Spleen (tissue), 11 donors: ENCODE results near the gene CDC25B. TPM values are rescaled to one million over a fixed set of nuclear protein-coding genes. Genes with fewer than 3 reads are reported as not detected.

Experiments used
- DNase-seq: peaks from one replicate; pipeline ENCODE4 v3.0.0-alpha.2; 2020
- H3K27ac ChIP-seq, 8 donors: fragments of 200-600 bp; sonication (generic) in 7 of 8; 1 replicate in 4 of 8; 2 replicates in 4 of 8; pipeline versions ENCODE4 v1.5.0 to v1.8.0; 2016 to 2021; ENCODE audit warnings: inconsistent platforms in 4 of 8, mild to moderate bottlenecking in 4 of 8, moderate library complexity in 1 of 8
- H3K27me3 ChIP-seq, 7 donors: fragments of 200-600 bp; sonication (generic) in 6 of 7; replicated peaks in 1 of 7; 1 replicate in 4 of 7; 2 replicates in 3 of 7; pipeline versions ENCODE4 v1.5.0 to v1.8.0; 2016 to 2021; ENCODE audit warnings: inconsistent platforms in 3 of 7, mild to moderate bottlenecking in 1 of 7
- H3K36me3 ChIP-seq, 6 donors: fragments of 200-600 bp; sonication (generic) in 5 of 6; 1 replicate in 4 of 6; 2 replicates in 2 of 6; pipeline versions ENCODE4 v1.5.0 to v1.8.0; 2016 to 2021; ENCODE audit warnings: inconsistent platforms in 2 of 6
- H3K4me1 ChIP-seq, 6 donors: fragments of 200-600 bp; sonication (generic) in 5 of 6; 1 replicate in 3 of 6; 2 replicates in 3 of 6; pipeline versions ENCODE4 v1.5.0 to v1.8.0; 2016 to 2021; ENCODE audit warnings: inconsistent platforms in 3 of 6
- H3K4me3 ChIP-seq, 8 donors: fragments of 200-600 bp; sonication (generic) in 7 of 8; 1 replicate in 4 of 8; 2 replicates in 4 of 8; pipeline versions ENCODE4 v1.5.0 to v1.8.0; 2016 to 2021; ENCODE audit warnings: inconsistent platforms in 4 of 8, mild to moderate bottlenecking in 4 of 8, moderate library complexity in 2 of 8
- H3K9me3 ChIP-seq, 8 donors: fragments of 200-600 bp; sonication (generic) in 7 of 8; 1 replicate in 4 of 8; 2 replicates in 4 of 8; pipeline versions ENCODE4 v1.5.0 to v1.8.0; 2016 to 2021; ENCODE audit warnings: inconsistent platforms in 4 of 8
- CTCF ChIP-seq, 11 experiments: fragments of 200-600 bp in 7 of 11; fragments of 450-650 bp in 4 of 11; sonication (generic) in 4 of 11; IDR thresholded peaks in 8 of 11; conservative IDR thresholded peaks in 3 of 11; 1 replicate in 7 of 11; 2 replicates in 4 of 11; pipeline versions ENCODE4 v1.4.0 to v1.8.0; 2016 to 2021; ENCODE audit warnings: antibody characterized with exemption in 11 of 11, inconsistent platforms in 4 of 11, mild to moderate bottlenecking in 1 of 11
- POLR2A ChIP-seq, 3 donors: fragments of 450-650 bp; IDR thresholded peaks; one replicate each; pipeline ENCODE4 v1.5.1; 2017; ENCODE audit warnings: antibody characterized with exemption in 3 of 3, mild to moderate bottlenecking in 1 of 3
- POLR2AphosphoS5 ChIP-seq, 3 donors: sonication (generic); formaldehyde crosslinking; IDR thresholded peaks; one replicate each; pipeline ENCODE4 v1.5.1; 2017; ENCODE audit warnings: antibody characterized with exemption in 3 of 3
- WGBS, 5 donors: extraction: QIAGEN DNeasy Blood & Tissue Kit in 3 of 5; methylation state at CpG; one replicate each; pipeline versions ENCODE4 v1.1.5 to v1.1.7; 2013 to 2018; 5-methylcytosine and 5-hydroxymethylcytosine counted together
- intact Hi-C: fragments of 100-400 bp; cut with DNase I; formaldehyde crosslinking; loops from one replicate; pipeline ENCODE4 v1.15.0; 2023; ENCODE audit warnings: low total_unique reads
- polyA plus RNA-seq, 3 donors: library from polyadenylated mRNA; stranded (reverse); fragments of 200-250 nt; gene quantifications; one replicate each; pipeline ENCODE4 v1.2.1, GENCODE V29; 2013
- total RNA-seq, 7 donors: library from RNA; depleted of rRNA in 3 of 7; stranded (reverse); fragments of >200 nt in 3 of 7; fragmentation: NEBNext Ultra II Directional in 4 of 7; extraction: Animal tissue kit (Norgen Biotek cat#: 25700) in 4 of 7; gene quantifications; one replicate each; pipeline versions ENCODE4 v1.1.0 to v1.2.1, GENCODE V29; 2016 to 2021
- donor health status: healthy with polysubstance abuse.
- donor health status: DM: no; HTN: no; CAD: no; lungs with moderate emphysema.
- donor health status: DM: no; HTN: no; CAD: no.
- donor health status: Bipolar disorder and iron deficiency.
- donor health status: healthy.
- donor health status: DM: no; HTN: no; CAD: no.
- donor health status: DM: yes; HTN: yes; CAD: no.

The CDC25B gene
- total and polyA plus RNA-seq, 10 donors: 22.8 to 67.7 (median 50.9) TPM

GRCh38 chr20:3801299-3801698 lies 5.2 kb downstream of the CDC25B start:
- Histone ChIP-seq H3K27me3 (no peaks in the 10 kb centered on the region), H3K36me3 (peaks cover 0 to 81% (median 56%) of the 10 kb centered on the region in 6 donors), H3K9me3 (no peaks in the 10 kb centered on the region), H3K4me1 (peaks cover 36 to 100% (median 83%) of the 10 kb centered on the region in 6 donors), H3K27ac (peak overlapping the region; percentile 31 to 99 (median 53)), H3K4me3 (no peak overlapping the region)
- intact Hi-C loops: no loop called here
- DNase-seq: peak; percentile 67
- TF ChIP-seq POLR2AphosphoS5 (IDR thresholded peaks at IDR 0.05) (no peak), CTCF (IDR thresholded peaks at IDR 0.05 in 8 of 11, conservative IDR thresholded peaks at IDR 0.05 in 3 of 11) (no peak), POLR2A (IDR thresholded peaks at IDR 0.05) (no peak)
- WGBS, 5 donors: 86 to 94% (median 90%) methylated on average over 4 of the region's 4 CpGs

- intact Hi-C loops: no loop called here
- Histone ChIP-seq H3K27me3 (no peaks in the 10 kb centered on the region), H3K36me3 (peaks cover 0 to 82% (median 56%) of the 10 kb centered on the region in 6 donors), H3K9me3 (no peaks in the 10 kb centered on the region), H3K4me1 (peaks cover 33 to 100% (median 81%) of the 10 kb centered on the region in 6 donors), H3K4me3 (peak overlapping the region in 1 of 8 donors; percentile 5), H3K27ac (peak overlapping the region; percentile 14 to 99 (median 53))
- DNase-seq: peak; percentile 81
- 84 to 97% (median 89%) methylated on average over 7 to 13 of the region's 13 CpGs for WGBS, 5 donors
- TF ChIP-seq CTCF (IDR thresholded peaks at IDR 0.05 in 8 of 11, conservative IDR thresholded peaks at IDR 0.05 in 3 of 11) (no peak), POLR2AphosphoS5 (IDR thresholded peaks at IDR 0.05) (peak; percentile 44 to 76 (median 65)), POLR2A (IDR thresholded peaks at IDR 0.05) (no peak)
These were observed 5.7 kb downstream of the CDC25B start for GRCh38 chr20:3801846-3802245.

DNA sequence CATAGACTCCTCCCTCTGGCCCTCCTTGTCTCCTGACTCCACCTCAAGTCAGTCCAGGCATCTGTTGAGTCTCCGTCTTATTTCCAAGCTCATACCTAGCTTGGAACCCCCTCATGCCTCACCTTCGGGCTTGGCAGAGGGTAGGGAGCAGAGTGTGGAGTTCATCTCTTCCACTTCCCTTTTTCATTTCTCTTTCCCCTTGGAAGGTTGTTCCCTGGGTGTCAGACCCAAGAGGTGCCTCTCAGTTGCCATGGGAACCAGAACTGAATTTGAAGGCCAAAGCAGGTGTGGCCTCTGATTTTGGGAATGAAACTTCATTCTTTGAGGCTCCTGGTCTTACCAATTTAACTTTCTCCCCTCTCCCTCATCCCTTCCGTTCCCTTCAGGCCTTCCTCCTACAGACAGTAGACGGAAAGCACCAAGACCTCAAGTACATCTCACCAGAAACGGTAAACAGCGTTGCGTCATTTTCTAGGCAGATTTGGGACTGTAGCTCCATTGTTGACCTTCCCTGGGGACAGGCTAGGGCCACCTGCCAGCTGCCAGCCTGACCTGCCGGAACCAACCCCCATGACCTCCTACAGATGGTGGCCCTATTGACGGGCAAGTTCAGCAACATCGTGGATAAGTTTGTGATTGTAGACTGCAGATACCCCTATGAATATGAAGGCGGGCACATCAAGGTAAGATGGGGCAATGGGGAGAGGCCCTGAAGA lies 6.6 kb downstream of the CDC25B start:
- Histone ChIP-seq H3K27ac (peak overlapping the region; percentile 14 to 99 (median 53)), H3K4me1 (peaks cover 31 to 100% (median 81%) of the 10 kb centered on the region in 6 donors), H3K4me3 (no peak overlapping the region), H3K36me3 (peaks cover 0 to 82% (median 56%) of the 10 kb centered on the region in 6 donors), H3K27me3 (no peaks in the 10 kb centered on the region), H3K9me3 (no peaks in the 10 kb centered on the region)
- WGBS, 5 donors: 66 to 81% (median 74%) methylated on average over 11 of the region's 11 CpGs
- no peak for DNase-seq
- intact Hi-C loops: no loop called here
- no peak for TF ChIP-seq POLR2AphosphoS5 (IDR thresholded peaks at IDR 0.05)
- no peak for TF ChIP-seq CTCF (IDR thresholded peaks at IDR 0.05 in 8 of 11, conservative IDR thresholded peaks at IDR 0.05 in 3 of 11)
- TF ChIP-seq POLR2A (IDR thresholded peaks at IDR 0.05): no peak

- Histone ChIP-seq H3K27me3 (no peaks in the 10 kb centered on the region), H3K9me3 (no peaks in the 10 kb centered on the region), H3K4me3 (no peak overlapping the region), H3K36me3 (peaks cover 0 to 81% (median 56%) of the 10 kb centered on the region in 6 donors), H3K4me1 (peaks cover 30 to 100% (median 81%) of the 10 kb centered on the region in 6 donors), H3K27ac (peak overlapping the region in 3 of 8 donors; percentile 4 to 99 (median 96))
- WGBS, 5 donors: 76 to 98% (median 91%) methylated on average over 4 to 14 of the region's 14 CpGs
- intact Hi-C loops: no loop called here
- TF ChIP-seq CTCF (IDR thresholded peaks at IDR 0.05 in 8 of 11, conservative IDR thresholded peaks at IDR 0.05 in 3 of 11): no peak
- peak in 1 of 3 donors; percentile 21 for TF ChIP-seq POLR2AphosphoS5 (IDR thresholded peaks at IDR 0.05)
- peak; percentile 65 for DNase-seq
These were observed 7.2 kb downstream of the CDC25B start for GRCh38 chr20:3803289-3803688.
